Stimulated activated CD8-positive, alpha-beta memory T cell treated with anti-CD3 and anti-CD28 coated beads, Interleukin-7, amount 100 ng/mL, for 4 hours (primary cell): ENCODE results near the gene ANKRD50.
A peak's percentile ranks its signal among the peaks of the same experiment; 100 is the strongest.

Experiments
- DNase-seq, 2 donors: peaks; one replicate each; pipeline ENCODE4 v3.0.0-alpha.2; 2020; ENCODE audit warnings: low read depth in 2 of 2

The ANKRD50 gene

GRCh38 chr4:124712372-124713184 is at the start of gene ANKRD50:
TSS of gene ANKRD50 (minus strand) at chr4:124712732. CDS start at chr4:124710511, 2,221 bp downstream.
- DNase-seq: peak; percentile 7 to 60

- no peak for DNase-seq
These were observed 44.6 kb upstream of the ANKRD50 start for GRCh38 chr4:124757126-124757525.

GRCh38 chr4:124754681-124755080 is 42.1 kb upstream of the ANKRD50 start:
- DNase-seq: no peak

- no peak for DNase-seq
These were observed 41.5 kb upstream of the ANKRD50 start for GRCh38 chr4:124753941-124754581.

- DNase-seq: no peak
These were observed 36.9 kb upstream of the ANKRD50 start for GRCh38 chr4:124749421-124749820.

GRCh38 chr4:124748965-124749364 is 36.4 kb upstream of the ANKRD50 start:
- no peak for DNase-seq

GRCh38 chr4:124745985-124746801 is 33.7 kb upstream of the ANKRD50 start:
- DNase-seq: no peak

- DNase-seq: no peak
These were observed 31.2 kb upstream of the ANKRD50 start for GRCh38 chr4:124743711-124744110.

GRCh38 chr4:124740501-124740900 is 28.0 kb upstream of the ANKRD50 start:
- DNase-seq: no peak

GRCh38 chr4:124738994-124739393 is 26.5 kb upstream of the ANKRD50 start:
- DNase-seq: no peak

- DNase-seq: no peak
These were observed 25.1 kb upstream of the ANKRD50 start for GRCh38 chr4:124737619-124738018.

- no peak for DNase-seq
These were observed 24.0 kb upstream of the ANKRD50 start for GRCh38 chr4:124736526-124736925.

GRCh38 chr4:124727331-124727890 is 14.9 kb upstream of the ANKRD50 start:
- no peak for DNase-seq

GRCh38 chr4:124726269-124726668 is 13.7 kb upstream of the ANKRD50 start:
- no peak for DNase-seq

- no peak for DNase-seq
These were observed 9.5 kb upstream of the ANKRD50 start for GRCh38 chr4:124722071-124722470.

GRCh38 chr4:124717101-124717500 is 4.6 kb upstream of the ANKRD50 start:
- no peak for DNase-seq

- DNase-seq: no peak
These were observed 657 bp upstream of the ANKRD50 start for GRCh38 chr4:124713185-124713592.

GRCh38 chr4:124711471-124712371 is 811 bp downstream of the ANKRD50 start:
- peak in 1 of 2 donors; percentile 11 for DNase-seq

GRCh38 chr4:124710911-124711310 is 1.6 kb downstream of the ANKRD50 start:
- DNase-seq: no peak

- DNase-seq: no peak
These were observed 2.4 kb downstream of the ANKRD50 start for GRCh38 chr4:124710015-124710741.
